MCF 10A (cell line): ENCODE results near the gene PKNOX2. TPM values are rescaled to one million over a fixed set of nuclear protein-coding genes. Genes with fewer than 3 reads are reported as not detected.

Experiments
- BruUV-seq: library from RNA; stranded (reverse); fragments of 400-500 nt; replicated peaks from 2 replicates; lab custom pipeline; 2021; lab: Mats Ljungman, UMichigan
- CTCF ChIA-PET: fragments of 300-600 bp; sonication (Branson Sonifier 250); formaldehyde crosslinking; extraction: SDS; loops from one replicate; lab custom pipeline; 2021; ENCODE audit warnings: antibody characterized with exemption, inconsistent platforms; lab: Yijun Ruan, JAX
- POLR2A ChIA-PET: fragments of 300-600, 350-650 bp; sonication (Branson Sonifier 250); formaldehyde crosslinking; extraction: SDS; loops from one replicate; lab custom pipeline; 2020; ENCODE audit warnings: antibody characterized with exemption, inconsistent platforms; lab: Yijun Ruan, JAX
- DNase-seq: peaks from one replicate; pipeline ENCODE4 v3.0.0-alpha.2; 2018; ENCODE audit not compliant: unreplicated experiment
- H3K27ac Mint-ChIP-seq: one replicate; pipeline ENCODE4 v1.8.0; 2022; ENCODE audit warnings: mild to moderate bottlenecking, low read depth, mixed read lengths; ENCODE audit not compliant: unreplicated experiment
- H3K27me3 Mint-ChIP-seq: one replicate; pipeline ENCODE4 v1.8.0; 2022; ENCODE audit warnings: mixed read lengths; ENCODE audit not compliant: insufficient read depth, unreplicated experiment
- H3K36me3 Mint-ChIP-seq: one replicate; pipeline ENCODE4 v1.8.0; 2022; ENCODE audit warnings: mild to moderate bottlenecking, moderate library complexity, mixed read lengths; ENCODE audit not compliant: insufficient read depth, unreplicated experiment
- H3K4me1 Mint-ChIP-seq: one replicate; pipeline ENCODE4 v1.8.0; 2022; ENCODE audit warnings: mixed read lengths; ENCODE audit not compliant: insufficient read depth, unreplicated experiment
- H3K4me3 Mint-ChIP-seq: one replicate; pipeline ENCODE4 v1.8.0; 2022; ENCODE audit warnings: mild to moderate bottlenecking, moderate library complexity, mixed read lengths; ENCODE audit not compliant: unreplicated experiment
- H3K9me3 Mint-ChIP-seq: one replicate; pipeline ENCODE4 v1.8.0; 2022; ENCODE audit warnings: mixed read lengths; ENCODE audit not compliant: unreplicated experiment
- intact Hi-C: fragments of 100-400 bp; cut with micrococcal nuclease; formaldehyde crosslinking; loops from 2 replicates; pipeline ENCODE4 v1.14.1; 2022
- total RNA-seq: library from RNA; stranded (reverse); gene quantifications from 2 replicates; pipeline ENCODE4 v1.2.3, GENCODE V29; 2022
- TF ChIP-seq, protein P1 (sequence below): fragments of 200-600 bp; IDR thresholded peaks from one replicate; pipeline ENCODE4 v1.8.0; 2022; ENCODE audit warnings: antibody characterized with exemption, mild to moderate bottlenecking; ENCODE audit not compliant: unreplicated experiment

The PKNOX2 gene
- total RNA-seq, 1 experiment from 2014 or later: not detected

DNA sequence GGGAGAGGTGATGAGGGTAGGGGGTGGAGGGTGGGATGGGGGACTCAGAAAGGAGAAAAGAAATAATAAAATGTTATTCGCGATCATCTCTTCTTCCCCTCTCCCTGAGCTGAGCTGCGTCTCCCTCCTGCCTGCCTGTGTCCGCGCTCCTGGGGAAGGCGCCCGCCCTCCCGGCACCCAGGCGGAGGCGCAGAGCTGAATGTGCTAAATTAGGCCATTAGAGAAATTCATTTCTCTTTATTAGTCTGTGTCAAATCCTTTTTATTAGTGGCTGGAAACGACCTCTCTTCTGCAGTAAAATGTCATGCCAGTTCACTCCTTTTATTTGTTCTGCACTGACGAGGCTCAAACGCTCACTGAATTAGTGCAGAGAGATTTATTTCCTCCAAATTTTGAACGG lies 215.4 kb downstream of the PKNOX2 start:
- H3K27me3 Mint-ChIP-seq: peaks cover 71% of the 10 kb centered on the region
- POLR2A ChIA-PET: no interaction called here
- H3K36me3 Mint-ChIP-seq: no peaks in the 10 kb centered on the region
- H3K4me1 Mint-ChIP-seq: peaks cover 18% of the 10 kb centered on the region
- BruUV-seq: no TSS peak
- H3K9me3 Mint-ChIP-seq: no peaks in the 10 kb centered on the region
- CTCF ChIA-PET: no interaction called here
- DNase-seq: no peak
- TF ChIP-seq, protein P1, sequence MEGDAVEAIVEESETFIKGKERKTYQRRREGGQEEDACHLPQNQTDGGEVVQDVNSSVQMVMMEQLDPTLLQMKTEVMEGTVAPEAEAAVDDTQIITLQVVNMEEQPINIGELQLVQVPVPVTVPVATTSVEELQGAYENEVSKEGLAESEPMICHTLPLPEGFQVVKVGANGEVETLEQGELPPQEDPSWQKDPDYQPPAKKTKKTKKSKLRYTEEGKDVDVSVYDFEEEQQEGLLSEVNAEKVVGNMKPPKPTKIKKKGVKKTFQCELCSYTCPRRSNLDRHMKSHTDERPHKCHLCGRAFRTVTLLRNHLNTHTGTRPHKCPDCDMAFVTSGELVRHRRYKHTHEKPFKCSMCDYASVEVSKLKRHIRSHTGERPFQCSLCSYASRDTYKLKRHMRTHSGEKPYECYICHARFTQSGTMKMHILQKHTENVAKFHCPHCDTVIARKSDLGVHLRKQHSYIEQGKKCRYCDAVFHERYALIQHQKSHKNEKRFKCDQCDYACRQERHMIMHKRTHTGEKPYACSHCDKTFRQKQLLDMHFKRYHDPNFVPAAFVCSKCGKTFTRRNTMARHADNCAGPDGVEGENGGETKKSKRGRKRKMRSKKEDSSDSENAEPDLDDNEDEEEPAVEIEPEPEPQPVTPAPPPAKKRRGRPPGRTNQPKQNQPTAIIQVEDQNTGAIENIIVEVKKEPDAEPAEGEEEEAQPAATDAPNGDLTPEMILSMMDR: no peak
- no peak overlapping the region for H3K27ac Mint-ChIP-seq
- no peak overlapping the region for H3K4me3 Mint-ChIP-seq
- intact Hi-C loops: no loop called here

DNA sequence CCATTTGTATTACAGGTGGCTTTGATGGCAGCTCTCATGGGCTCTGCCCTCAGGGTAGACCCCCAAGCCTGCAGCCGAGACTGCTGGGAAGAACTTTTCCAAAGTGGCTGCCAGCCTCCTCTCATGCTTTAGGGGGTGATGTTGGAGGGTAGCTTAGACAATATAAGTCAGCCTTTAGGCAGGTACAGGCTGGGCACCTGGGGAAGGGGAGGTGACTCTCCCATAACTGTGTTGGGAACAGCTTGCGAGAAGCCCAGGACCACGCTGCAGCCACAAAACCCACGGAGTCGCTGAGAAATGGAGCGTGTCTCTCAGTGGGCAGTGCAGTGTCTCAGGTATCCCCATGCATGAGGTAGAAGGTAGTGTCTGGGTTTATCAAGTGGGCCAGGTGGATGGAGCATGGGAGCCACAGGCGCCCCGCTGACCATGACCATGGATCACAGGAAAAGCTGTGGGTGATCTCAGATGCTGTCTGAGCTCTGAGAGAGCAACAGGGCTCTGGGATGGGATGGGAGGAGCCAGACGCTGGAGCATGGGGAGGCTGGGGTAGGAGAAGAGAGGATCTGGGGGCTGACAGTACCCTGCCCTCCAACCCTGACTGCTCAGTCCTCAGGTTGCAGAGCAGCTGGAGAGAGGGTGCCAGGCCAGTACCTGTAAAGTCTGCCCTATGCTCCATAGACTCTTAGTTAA lies 216.3 kb downstream of the PKNOX2 start:
- no peak overlapping the region for H3K27ac Mint-ChIP-seq
- H3K36me3 Mint-ChIP-seq: no peaks in the 10 kb centered on the region
- POLR2A ChIA-PET: no interaction called here
- BruUV-seq: no TSS peak
- no peak overlapping the region for H3K4me3 Mint-ChIP-seq
- DNase-seq: no peak
- no peaks in the 10 kb centered on the region for H3K9me3 Mint-ChIP-seq
- H3K4me1 Mint-ChIP-seq: peaks cover 14% of the 10 kb centered on the region
- TF ChIP-seq, protein P1: no peak
- intact Hi-C loops: no loop called here
- H3K27me3 Mint-ChIP-seq: peaks cover 73% of the 10 kb centered on the region
- CTCF ChIA-PET: interaction anchor here (0.5 to 1.2 kb wide), 8 partner anchors 10 to 602 kb away, joined by 3 to 4 read pairs (median 3); no protein-coding TSS in a partner anchor

DNA sequence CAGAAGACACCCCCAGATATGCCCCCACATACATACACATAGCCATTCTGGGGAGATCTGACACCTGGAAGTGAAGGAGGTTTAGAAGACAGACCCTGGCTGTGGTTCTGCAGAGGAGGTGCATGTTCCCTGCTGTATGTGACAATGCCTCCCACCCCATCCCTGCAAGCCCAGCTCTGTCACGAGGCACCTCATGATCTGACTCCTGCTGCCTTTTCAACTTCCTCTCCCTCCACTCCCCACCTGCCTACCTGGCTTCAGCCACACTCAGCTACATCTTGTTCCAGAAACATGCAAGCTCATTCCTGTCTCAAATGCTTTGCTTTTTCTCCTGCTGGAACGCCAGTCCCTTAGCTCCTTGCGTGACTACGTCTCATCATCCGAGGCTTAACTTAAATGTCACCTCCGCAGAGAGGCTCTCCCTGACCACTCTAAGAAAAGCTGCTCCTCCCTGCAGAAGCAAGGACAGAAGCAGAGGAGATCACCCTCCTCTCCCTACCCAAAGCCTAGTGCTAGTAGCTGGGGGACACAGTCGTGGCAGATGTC lies 217.0 kb downstream of the PKNOX2 start:
- POLR2A ChIA-PET: interaction anchor here (1.2 kb wide), 1 partner anchor 9 kb away, joined by 3 read pairs; no protein-coding TSS in a partner anchor
- TF ChIP-seq, protein P1: no peak
- no peak overlapping the region for H3K27ac Mint-ChIP-seq

DNA sequence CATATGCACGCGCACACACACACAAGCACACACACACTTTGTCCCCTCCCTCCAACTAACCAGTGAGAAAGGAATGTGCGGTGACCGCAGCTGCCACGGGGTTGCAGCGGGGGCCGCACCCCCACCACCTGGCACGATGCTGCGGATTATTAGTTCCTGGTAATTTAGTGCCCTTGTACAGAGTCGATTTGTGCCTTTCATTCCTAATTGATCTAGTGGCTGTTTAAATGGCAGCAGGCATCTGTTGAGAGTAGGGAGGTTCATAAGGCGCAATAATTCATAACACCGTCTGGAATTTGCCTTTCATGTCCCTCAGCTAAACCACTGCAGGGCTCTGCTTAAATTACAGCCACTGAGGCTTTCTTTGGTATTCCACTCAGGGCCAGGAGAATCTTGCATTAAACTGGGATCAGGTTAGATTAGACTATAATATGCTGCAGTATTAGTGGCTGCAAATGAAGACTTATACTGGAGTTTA lies 217.8 kb downstream of the PKNOX2 start:
- intact Hi-C loops: no loop called here
- peaks cover 64% of the 10 kb centered on the region for H3K27me3 Mint-ChIP-seq
- peaks cover 6% of the 10 kb centered on the region for H3K4me1 Mint-ChIP-seq
- DNase-seq: no peak
- no peak overlapping the region for H3K4me3 Mint-ChIP-seq
- H3K9me3 Mint-ChIP-seq: no peaks in the 10 kb centered on the region
- POLR2A ChIA-PET: interaction anchor here (1.2 kb wide), 1 partner anchor 9 kb away, joined by 3 read pairs; no protein-coding TSS in a partner anchor
- no TSS peak for BruUV-seq
- H3K36me3 Mint-ChIP-seq: no peaks in the 10 kb centered on the region
- TF ChIP-seq, protein P1: no peak
- CTCF ChIA-PET: interaction anchor here (0.6 to 1.2 kb wide), 3 partner anchors 8 to 32 kb away, joined by 3 read pairs; no protein-coding TSS in a partner anchor
- no peak overlapping the region for H3K27ac Mint-ChIP-seq

More for the DNA sequence above, 217.0 kb downstream of the PKNOX2 start:
- Mint-ChIP-seq H3K4me3 (no peak overlapping the region), H3K27me3 (peaks cover 72% of the 10 kb centered on the region), H3K9me3 (no peaks in the 10 kb centered on the region), H3K36me3 (no peaks in the 10 kb centered on the region), H3K4me1 (peaks cover 8% of the 10 kb centered on the region)
- intact Hi-C loops: no loop called here
- no TSS peak for BruUV-seq
- DNase-seq: no peak
- CTCF ChIA-PET: interaction anchor here (0.5 to 1.2 kb wide), 7 partner anchors 9 to 602 kb away, joined by 3 to 4 read pairs (median 3); no protein-coding TSS in a partner anchor
